ENCODE results near the gene B4GALT6. TPM values are rescaled to one million over a fixed set of nuclear protein-coding genes. Genes with fewer than 3 reads are reported as not detected.

The B4GALT6 gene
- total RNA-seq, 4 donors from 2014 or later = 0.40 to 3.0 (median 1.6) TPM

DNA sequence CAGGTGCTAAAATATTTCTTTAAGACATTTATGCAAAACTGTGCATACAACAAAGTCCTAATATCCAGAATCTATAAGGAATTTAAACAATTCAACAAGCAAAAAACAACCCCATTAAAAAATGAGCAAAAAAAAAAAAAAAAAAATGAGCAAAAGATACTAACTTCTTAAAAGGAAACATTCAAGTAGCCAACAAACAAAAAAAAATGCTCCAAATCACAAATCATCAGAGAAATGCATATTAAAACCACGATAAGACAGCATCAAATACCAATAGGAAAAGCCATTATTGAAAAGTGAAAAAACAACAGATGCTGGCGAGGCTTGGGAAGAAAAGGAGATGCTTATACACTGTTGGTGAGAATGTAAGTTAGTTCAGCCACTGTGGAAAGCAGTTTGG, 34.9 kb downstream of the B4GALT6 start:
- Histone ChIP-seq H3K36me3 (no peaks in the 10 kb centered on the region), H3K27me3 (no peaks in the 10 kb centered on the region), H3K9me3 (no peaks in the 10 kb centered on the region), H3K27ac (no peak overlapping the region), H3K4me1 (no peaks in the 10 kb centered on the region), H3K4me3 (no peak overlapping the region)
- 71 to 76% methylated on average over 2 of the region's 2 CpGs for WGBS, 2 donors (ENCODE audit: low coverage in 1 of 2)
- TF ChIP-seq, protein P1, sequence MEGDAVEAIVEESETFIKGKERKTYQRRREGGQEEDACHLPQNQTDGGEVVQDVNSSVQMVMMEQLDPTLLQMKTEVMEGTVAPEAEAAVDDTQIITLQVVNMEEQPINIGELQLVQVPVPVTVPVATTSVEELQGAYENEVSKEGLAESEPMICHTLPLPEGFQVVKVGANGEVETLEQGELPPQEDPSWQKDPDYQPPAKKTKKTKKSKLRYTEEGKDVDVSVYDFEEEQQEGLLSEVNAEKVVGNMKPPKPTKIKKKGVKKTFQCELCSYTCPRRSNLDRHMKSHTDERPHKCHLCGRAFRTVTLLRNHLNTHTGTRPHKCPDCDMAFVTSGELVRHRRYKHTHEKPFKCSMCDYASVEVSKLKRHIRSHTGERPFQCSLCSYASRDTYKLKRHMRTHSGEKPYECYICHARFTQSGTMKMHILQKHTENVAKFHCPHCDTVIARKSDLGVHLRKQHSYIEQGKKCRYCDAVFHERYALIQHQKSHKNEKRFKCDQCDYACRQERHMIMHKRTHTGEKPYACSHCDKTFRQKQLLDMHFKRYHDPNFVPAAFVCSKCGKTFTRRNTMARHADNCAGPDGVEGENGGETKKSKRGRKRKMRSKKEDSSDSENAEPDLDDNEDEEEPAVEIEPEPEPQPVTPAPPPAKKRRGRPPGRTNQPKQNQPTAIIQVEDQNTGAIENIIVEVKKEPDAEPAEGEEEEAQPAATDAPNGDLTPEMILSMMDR (IDR thresholded peaks at IDR 0.05) = no peak
- TF ChIP-seq POLR2A (IDR thresholded peaks at IDR 0.05) (no peak), EP300 (IDR thresholded peaks at IDR 0.05; ENCODE audit: low read depth) (no peak), POLR2AphosphoS5 (IDR thresholded peaks at IDR 0.05) (no peak)
- in situ Hi-C loops (cut with MboI; ENCODE audit: low pct_ligation_motif_present in 1 of 4, low pct_unique_long_range_greater_than_20kb in 1 of 4, low sequenced_read_pairs in 3 of 4) = no loop called here
- DNase-seq = no peak
- intact Hi-C loops (cut with DNase I; ENCODE audit: low total_unique reads) = no loop called here

DNA sequence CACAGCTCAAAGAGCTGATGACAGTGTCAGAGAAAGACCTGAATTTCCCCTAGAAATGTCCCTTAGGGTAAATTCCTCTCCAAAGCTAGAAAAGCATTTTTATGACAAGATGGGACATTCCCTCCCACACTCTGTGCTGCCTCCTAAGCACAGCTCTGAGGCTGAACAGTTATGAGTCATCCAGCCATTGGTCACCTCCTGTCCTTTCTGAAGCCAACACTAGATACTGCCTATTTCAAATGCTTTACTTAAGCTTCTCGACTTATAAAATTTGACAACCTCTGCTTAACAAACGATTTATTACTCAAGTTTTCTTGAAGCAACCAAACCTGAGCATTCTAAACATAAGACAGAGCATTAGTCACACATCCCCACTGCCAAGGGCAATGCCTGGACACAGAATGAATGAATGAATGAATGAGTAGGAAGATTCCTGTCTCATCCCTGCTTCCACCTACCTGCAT, 35.4 kb downstream of the B4GALT6 start:
- intact Hi-C loops (cut with DNase I; ENCODE audit: low total_unique reads) (no loop called here), in situ Hi-C loops (cut with MboI; ENCODE audit: low pct_ligation_motif_present in 1 of 4, low pct_unique_long_range_greater_than_20kb in 1 of 4, low sequenced_read_pairs in 3 of 4) (no loop called here)
- TF ChIP-seq, protein P1 (IDR thresholded peaks at IDR 0.05) = no peak
- TF ChIP-seq POLR2AphosphoS5 (IDR thresholded peaks at IDR 0.05) (no peak), EP300 (IDR thresholded peaks at IDR 0.05; ENCODE audit: low read depth) (no peak), POLR2A (IDR thresholded peaks at IDR 0.05) (no peak)
- 59 to 83% methylated on average over 1 to 2 of the region's 2 CpGs for WGBS, 2 donors (ENCODE audit: low coverage in 1 of 2)
- Histone ChIP-seq H3K9me3 (no peaks in the 10 kb centered on the region), H3K4me3 (no peak overlapping the region), H3K4me1 (no peaks in the 10 kb centered on the region), H3K27me3 (no peaks in the 10 kb centered on the region), H3K36me3 (no peaks in the 10 kb centered on the region), H3K27ac (no peak overlapping the region)
- DNase-seq = no peak

DNA sequence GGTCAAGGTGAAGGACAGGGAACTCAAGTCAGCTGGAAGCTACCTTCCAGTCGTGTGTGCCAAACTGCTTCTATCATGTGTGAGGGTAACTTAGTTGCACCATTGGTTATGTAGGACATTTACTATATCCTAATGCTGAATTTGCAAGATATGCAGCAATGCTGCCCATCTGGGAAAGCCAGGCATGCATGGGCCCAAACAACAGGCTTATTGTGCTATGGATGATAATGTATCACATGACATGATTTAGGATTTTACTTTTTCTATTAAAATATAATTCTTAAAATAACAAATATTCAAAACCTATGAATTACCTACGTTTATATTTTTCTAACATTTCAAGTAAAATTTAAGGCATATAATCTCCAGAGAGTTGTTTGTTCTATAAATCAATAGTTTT, 35.9 kb downstream of the B4GALT6 start:
- no peak for DNase-seq
- H3K9me3 ChIP-seq = no peaks in the 10 kb centered on the region
- no peaks in the 10 kb centered on the region for H3K36me3 ChIP-seq
- in situ Hi-C loops (cut with MboI; ENCODE audit: low pct_ligation_motif_present in 1 of 4, low pct_unique_long_range_greater_than_20kb in 1 of 4, low sequenced_read_pairs in 3 of 4) = no loop called here
- intact Hi-C loops (cut with DNase I; ENCODE audit: low total_unique reads) = no loop called here
- TF ChIP-seq, protein P1 (IDR thresholded peaks at IDR 0.05) = no peak
- no peak for TF ChIP-seq EP300 (IDR thresholded peaks at IDR 0.05; ENCODE audit: low read depth)
- TF ChIP-seq POLR2AphosphoS5 (IDR thresholded peaks at IDR 0.05) = no peak
- TF ChIP-seq POLR2A (IDR thresholded peaks at IDR 0.05) = no peak
- H3K4me3 ChIP-seq = no peak overlapping the region
- H3K4me1 ChIP-seq = no peaks in the 10 kb centered on the region
- no peak overlapping the region for H3K27ac ChIP-seq
- no peaks in the 10 kb centered on the region for H3K27me3 ChIP-seq
- 83 to 87% methylated on average over 2 of the region's 2 CpGs for WGBS, 2 donors (ENCODE audit: low coverage in 1 of 2)

DNA sequence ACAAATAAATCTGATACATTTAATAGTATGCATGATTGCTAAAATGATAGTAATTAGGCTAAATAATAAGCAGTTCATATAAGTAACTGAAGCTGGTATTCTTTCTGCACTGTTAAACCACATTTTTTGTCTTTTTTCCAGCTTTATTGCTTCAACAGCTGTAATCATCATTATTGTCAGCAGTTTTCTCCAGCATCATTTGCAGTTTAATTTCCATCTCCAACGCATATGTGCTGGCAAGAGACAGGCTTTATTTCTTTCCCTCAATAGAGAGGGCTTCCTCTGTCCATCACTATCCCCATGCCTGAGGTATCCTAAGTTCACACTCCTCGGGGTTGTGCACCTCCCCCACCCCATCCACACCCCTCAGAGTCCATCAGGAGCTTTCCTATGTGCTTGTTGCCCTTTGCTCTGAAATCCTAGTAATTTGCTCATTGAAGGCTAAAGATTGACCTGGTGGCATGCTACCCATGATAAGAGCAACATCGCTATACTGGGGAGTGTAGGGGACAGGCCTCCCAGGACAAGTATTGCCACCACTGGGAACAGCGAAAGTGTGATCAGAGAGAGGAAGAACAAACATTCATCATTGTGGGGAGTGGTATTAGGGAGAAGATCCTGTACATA, 37.1 kb downstream of the B4GALT6 start:
- Histone ChIP-seq H3K4me3 (no peak overlapping the region), H3K27me3 (no peaks in the 10 kb centered on the region), H3K9me3 (no peaks in the 10 kb centered on the region), H3K36me3 (no peaks in the 10 kb centered on the region), H3K27ac (no peak overlapping the region), H3K4me1 (no peaks in the 10 kb centered on the region)
- WGBS, 2 donors (ENCODE audit: low coverage in 1 of 2) = 71 to 89% methylated on average over 1 to 4 of the region's 4 CpGs
- in situ Hi-C loops (cut with MboI; ENCODE audit: low pct_ligation_motif_present in 1 of 4, low pct_unique_long_range_greater_than_20kb in 1 of 4, low sequenced_read_pairs in 3 of 4) = no loop called here
- intact Hi-C loops (cut with DNase I; ENCODE audit: low total_unique reads) = no loop called here
- no peak for DNase-seq
- TF ChIP-seq, protein P1 (IDR thresholded peaks at IDR 0.05) = no peak
- TF ChIP-seq POLR2AphosphoS5 (IDR thresholded peaks at IDR 0.05) (no peak), POLR2A (IDR thresholded peaks at IDR 0.05) (no peak), EP300 (IDR thresholded peaks at IDR 0.05; ENCODE audit: low read depth) (no peak)

All from transverse colon (tissue), 4 donors.